Neural cell (in vitro differentiated cells): Measurements from ENCODE around the gene EEF1A1. TPM values are rescaled to one million over a fixed set of nuclear protein-coding genes. Genes with fewer than 3 reads are reported as not detected.
"Not testable (repeated sequence)": the region's sequence is repeated elsewhere in the genome, so short reads cannot be mapped to it uniquely, and the experiment has no call there.

Source experiments
- H2AFZ ChIP-seq: fragments of 200-600, 300-800 bp; sonication (generic), shearing (Covaris generic); 2 replicates; pipeline ENCODE4 v1.6.0; 2014; ENCODE audit warnings: low read depth, mild to moderate bottlenecking, antibody characterized with exemption, low read length, moderate library complexity
- H3F3A ChIP-seq: fragments of 200-600 bp; shearing (Covaris generic); 2 replicates; pipeline ENCODE4 v1.6.1; 2016; ENCODE audit warnings: mild to moderate bottlenecking, moderate library complexity, mixed read lengths, antibody characterized with exemption, low read length; ENCODE audit not compliant: insufficient read depth, poor library complexity, severe bottlenecking
- H3K27ac ChIP-seq: fragments of 200-600, 300-800 bp; sonication (generic), shearing (Covaris generic); 2 replicates; pipeline ENCODE4 v1.5.1; 2014; ENCODE audit warnings: mild to moderate bottlenecking, low read length, moderate library complexity
- H3K27me3 ChIP-seq: fragments of 300-800, 200-600 bp; sonication (generic), shearing (Covaris generic); 2 replicates; pipeline ENCODE4 v1.6.0; 2014; ENCODE audit warnings: mild to moderate bottlenecking, low read depth, low read length, moderate library complexity; ENCODE audit not compliant: insufficient read depth
- H3K36me3 ChIP-seq: fragments of 300-800, 200-600 bp; sonication (generic), shearing (Covaris generic); 2 replicates; pipeline ENCODE4 v1.5.1; 2014; ENCODE audit warnings: mild to moderate bottlenecking, antibody characterized with exemption, low read length, moderate library complexity; ENCODE audit not compliant: insufficient read depth
- H3K4me2 ChIP-seq: fragments of 300-800, 200-600 bp; sonication (generic), shearing (Covaris generic); 2 replicates; pipeline ENCODE4 v1.6.0; 2014; ENCODE audit warnings: mild to moderate bottlenecking, low read length
- H3K4me3 ChIP-seq: fragments of 300-800, 200-600 bp; sonication (generic), shearing (Covaris generic); 2 replicates; pipeline ENCODE4 v1.5.1; 2014; ENCODE audit warnings: mild to moderate bottlenecking, low read length, moderate library complexity
- H3K79me2 ChIP-seq: fragments of 200-600 bp; shearing (Covaris generic); replicated peaks from 2 replicates; pipeline ENCODE4 v1.6.0; 2014; ENCODE audit warnings: mild to moderate bottlenecking, low read length, moderate library complexity; ENCODE audit not compliant: insufficient read depth
- H3K9ac ChIP-seq: fragments of 300-800, 200-600 bp; sonication (generic), shearing (Covaris generic); 2 replicates; pipeline ENCODE4 v1.6.1; 2016; ENCODE audit warnings: mild to moderate bottlenecking, low read length, mixed read lengths
- H3K9me2 ChIP-seq: fragments of 200-600 bp; shearing (Covaris generic); 2 replicates; pipeline ENCODE4 v1.6.1; 2016; ENCODE audit warnings: mild to moderate bottlenecking, low read length, mixed read lengths; ENCODE audit not compliant: insufficient read depth
- H3K9me3 ChIP-seq: fragments of 200-600, 300-800 bp; sonication (generic), shearing (Covaris generic); 2 replicates; pipeline ENCODE4 v1.6.1; 2016; ENCODE audit warnings: mild to moderate bottlenecking, mixed run types, low read length, moderate library complexity, mixed read lengths
- H4K20me1 ChIP-seq: fragments of 200-600 bp; shearing (Covaris generic); 2 replicates; pipeline ENCODE4 v1.6.1; 2016; ENCODE audit warnings: mild to moderate bottlenecking, mixed run types; ENCODE audit not compliant: insufficient read depth
- EP300 ChIP-seq: fragments of 450-650 bp; conservative IDR thresholded peaks from 2 replicates; pipeline ENCODE4 v1.6.1; 2014; ENCODE audit warnings: antibody characterized with exemption, mild to moderate bottlenecking, moderate library complexity; ENCODE audit not compliant: poor library complexity, severe bottlenecking
- EZH2 ChIP-seq: fragments of 200-600, 300-800 bp; shearing (Covaris generic), sonication (generic); IDR thresholded peaks from 2 replicates; pipeline ENCODE4 v1.6.1; 2014; ENCODE audit warnings: antibody characterized with exemption, low read length, borderline replicate concordance, mild to moderate bottlenecking; ENCODE audit not compliant: insufficient read depth, poor library complexity, severe bottlenecking
- MXI1 ChIP-seq: fragments of 450-650 bp; conservative IDR thresholded peaks from 2 replicates; pipeline ENCODE4 v1.6.1; 2014; ENCODE audit warnings: antibody characterized with exemption, mild to moderate bottlenecking; ENCODE audit not compliant: poor library complexity, severe bottlenecking
- POLR2AphosphoS5 ChIP-seq: IDR thresholded peaks from 2 replicates; pipeline ENCODE4 v1.6.1; 2012
- RAD21 ChIP-seq: fragments of 450-650 bp; conservative IDR thresholded peaks from 2 replicates; pipeline ENCODE4 v1.6.1; 2014; ENCODE audit warnings: antibody characterized with exemption, mild to moderate bottlenecking, moderate library complexity
- SMC3 ChIP-seq: fragments of 450-650 bp; conservative IDR thresholded peaks from 2 replicates; pipeline ENCODE4 v1.6.1; 2014; ENCODE audit warnings: antibody characterized with exemption, mild to moderate bottlenecking, moderate library complexity; ENCODE audit not compliant: poor library complexity
- TAF1 ChIP-seq: IDR thresholded peaks from 2 replicates; pipeline ENCODE4 v1.6.1; 2012; ENCODE audit warnings: low read depth
- polyA plus RNA-seq: library from polyadenylated mRNA; depleted of rRNA; stranded (reverse); fragments of >200 nt; gene quantifications from 2 replicates; pipeline ENCODE4 v1.2.3, GENCODE V29; 2014
- TF ChIP-seq, protein P1 (sequence below): IDR thresholded peaks from 2 replicates; pipeline ENCODE4 v1.6.1; 2012; ENCODE audit warnings: borderline replicate concordance
- TF ChIP-seq, protein P2 (sequence below): fragments of 450-650 bp; IDR thresholded peaks from 2 replicates; pipeline ENCODE4 v1.5.1; 2014; ENCODE audit warnings: antibody characterized with exemption, mild to moderate bottlenecking, moderate library complexity; ENCODE audit not compliant: poor library complexity, severe bottlenecking

EEF1A1 gene
- polyA plus RNA-seq, 1 donor from 2014 or later, result 10,705 TPM

DNA sequence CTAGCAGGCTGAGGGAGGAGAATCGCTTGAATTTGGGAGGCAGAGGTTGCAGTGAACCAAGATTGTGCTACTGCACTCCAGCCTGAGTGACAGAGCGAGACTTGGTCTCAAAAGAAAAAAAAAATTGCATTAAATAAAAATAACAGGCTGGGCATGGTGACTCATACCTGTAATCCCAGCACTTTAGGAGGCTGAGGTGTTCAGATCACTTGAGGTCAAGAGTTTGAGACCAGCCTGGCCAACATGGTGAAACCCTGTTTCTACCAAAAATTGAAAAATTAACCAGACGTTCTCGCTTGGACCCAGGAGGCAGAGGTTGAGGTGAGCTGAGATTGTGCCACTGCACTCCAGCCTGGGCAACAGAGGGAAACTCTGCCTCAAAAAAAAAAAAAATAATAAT lies 30.3 kb upstream of the EEF1A1 start:
- H3K4me3 ChIP-seq, H3K36me3 ChIP-seq, H3K4me2 ChIP-seq, H3F3A ChIP-seq, H4K20me1 ChIP-seq, H3K27ac ChIP-seq, H3K79me2 ChIP-seq, H3K9me2 ChIP-seq, H3K27me3 ChIP-seq, H3K9ac ChIP-seq, H3K9me3 ChIP-seq, H2AFZ ChIP-seq: not testable (repeated sequence)

DNA sequence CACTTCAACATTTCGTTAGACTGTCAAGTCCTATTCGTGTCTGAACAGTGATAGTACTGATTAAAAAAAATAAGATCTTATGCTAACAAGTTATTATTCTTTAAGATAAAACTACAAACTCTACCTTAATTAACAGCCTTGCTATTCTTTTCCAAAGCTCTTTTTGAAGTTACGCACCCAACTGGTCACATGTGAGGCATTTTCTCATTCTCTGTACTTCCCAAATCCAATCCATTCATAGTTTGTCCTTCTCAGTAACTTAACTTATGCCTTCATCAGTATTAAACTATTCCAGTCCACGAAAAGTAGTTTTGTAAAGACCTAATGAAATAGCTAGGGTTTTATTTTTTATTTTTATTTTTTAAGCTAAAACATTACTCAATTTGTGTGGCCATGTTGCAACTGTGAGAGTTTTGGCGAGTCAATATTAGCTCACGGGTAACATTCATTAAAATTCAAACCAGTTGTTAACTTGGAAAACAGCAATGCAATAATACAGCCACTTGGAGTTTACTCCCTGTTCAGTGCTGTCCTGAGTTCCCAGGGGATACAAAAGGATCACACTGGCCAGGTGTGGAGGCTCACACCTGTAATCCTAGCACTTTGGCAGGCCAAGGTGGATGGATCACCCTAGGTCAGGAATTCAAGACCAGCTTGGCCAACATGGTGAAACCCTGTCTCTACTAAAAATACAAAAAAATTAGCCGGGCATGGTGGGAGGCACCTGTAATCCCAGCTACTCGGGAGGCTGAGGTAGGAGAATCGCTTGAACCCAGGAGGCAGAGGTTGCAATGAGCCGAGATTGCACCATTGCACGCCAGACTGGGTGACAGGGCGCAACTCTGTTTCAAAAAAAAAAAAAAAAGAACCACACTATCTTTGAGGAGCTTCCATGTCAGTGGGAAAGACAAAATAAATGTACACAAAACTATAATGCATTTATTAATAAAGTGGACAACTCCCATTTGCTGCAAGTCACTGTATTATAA lies 27.9 kb upstream of the EEF1A1 start:
- no peaks in the 10 kb centered on the region for H3F3A ChIP-seq
- no peak overlapping the region for H3K4me3 ChIP-seq
- no peak for TF ChIP-seq TAF1
- TF ChIP-seq EZH2, result no peak
- no peak for TF ChIP-seq MXI1
- no peak for TF ChIP-seq RAD21
- TF ChIP-seq, protein P1, sequence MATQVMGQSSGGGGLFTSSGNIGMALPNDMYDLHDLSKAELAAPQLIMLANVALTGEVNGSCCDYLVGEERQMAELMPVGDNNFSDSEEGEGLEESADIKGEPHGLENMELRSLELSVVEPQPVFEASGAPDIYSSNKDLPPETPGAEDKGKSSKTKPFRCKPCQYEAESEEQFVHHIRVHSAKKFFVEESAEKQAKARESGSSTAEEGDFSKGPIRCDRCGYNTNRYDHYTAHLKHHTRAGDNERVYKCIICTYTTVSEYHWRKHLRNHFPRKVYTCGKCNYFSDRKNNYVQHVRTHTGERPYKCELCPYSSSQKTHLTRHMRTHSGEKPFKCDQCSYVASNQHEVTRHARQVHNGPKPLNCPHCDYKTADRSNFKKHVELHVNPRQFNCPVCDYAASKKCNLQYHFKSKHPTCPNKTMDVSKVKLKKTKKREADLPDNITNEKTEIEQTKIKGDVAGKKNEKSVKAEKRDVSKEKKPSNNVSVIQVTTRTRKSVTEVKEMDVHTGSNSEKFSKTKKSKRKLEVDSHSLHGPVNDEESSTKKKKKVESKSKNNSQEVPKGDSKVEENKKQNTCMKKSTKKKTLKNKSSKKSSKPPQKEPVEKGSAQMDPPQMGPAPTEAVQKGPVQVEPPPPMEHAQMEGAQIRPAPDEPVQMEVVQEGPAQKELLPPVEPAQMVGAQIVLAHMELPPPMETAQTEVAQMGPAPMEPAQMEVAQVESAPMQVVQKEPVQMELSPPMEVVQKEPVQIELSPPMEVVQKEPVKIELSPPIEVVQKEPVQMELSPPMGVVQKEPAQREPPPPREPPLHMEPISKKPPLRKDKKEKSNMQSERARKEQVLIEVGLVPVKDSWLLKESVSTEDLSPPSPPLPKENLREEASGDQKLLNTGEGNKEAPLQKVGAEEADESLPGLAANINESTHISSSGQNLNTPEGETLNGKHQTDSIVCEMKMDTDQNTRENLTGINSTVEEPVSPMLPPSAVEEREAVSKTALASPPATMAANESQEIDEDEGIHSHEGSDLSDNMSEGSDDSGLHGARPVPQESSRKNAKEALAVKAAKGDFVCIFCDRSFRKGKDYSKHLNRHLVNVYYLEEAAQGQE, result no peak
- TF ChIP-seq POLR2AphosphoS5, result no peak
- TF ChIP-seq, protein P2, sequence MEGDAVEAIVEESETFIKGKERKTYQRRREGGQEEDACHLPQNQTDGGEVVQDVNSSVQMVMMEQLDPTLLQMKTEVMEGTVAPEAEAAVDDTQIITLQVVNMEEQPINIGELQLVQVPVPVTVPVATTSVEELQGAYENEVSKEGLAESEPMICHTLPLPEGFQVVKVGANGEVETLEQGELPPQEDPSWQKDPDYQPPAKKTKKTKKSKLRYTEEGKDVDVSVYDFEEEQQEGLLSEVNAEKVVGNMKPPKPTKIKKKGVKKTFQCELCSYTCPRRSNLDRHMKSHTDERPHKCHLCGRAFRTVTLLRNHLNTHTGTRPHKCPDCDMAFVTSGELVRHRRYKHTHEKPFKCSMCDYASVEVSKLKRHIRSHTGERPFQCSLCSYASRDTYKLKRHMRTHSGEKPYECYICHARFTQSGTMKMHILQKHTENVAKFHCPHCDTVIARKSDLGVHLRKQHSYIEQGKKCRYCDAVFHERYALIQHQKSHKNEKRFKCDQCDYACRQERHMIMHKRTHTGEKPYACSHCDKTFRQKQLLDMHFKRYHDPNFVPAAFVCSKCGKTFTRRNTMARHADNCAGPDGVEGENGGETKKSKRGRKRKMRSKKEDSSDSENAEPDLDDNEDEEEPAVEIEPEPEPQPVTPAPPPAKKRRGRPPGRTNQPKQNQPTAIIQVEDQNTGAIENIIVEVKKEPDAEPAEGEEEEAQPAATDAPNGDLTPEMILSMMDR, result no peak
- no peak overlapping the region for H3K9ac ChIP-seq
- H3K79me2 ChIP-seq, result no peaks in the 10 kb centered on the region
- H3K27ac ChIP-seq, result no peak overlapping the region
- H3K9me2 ChIP-seq, result no peaks in the 10 kb centered on the region
- H2AFZ ChIP-seq, result no peak overlapping the region
- H3K27me3 ChIP-seq, result no peaks in the 10 kb centered on the region
- H3K4me2 ChIP-seq, result no peak overlapping the region
- no peaks in the 10 kb centered on the region for H4K20me1 ChIP-seq
- no peaks in the 10 kb centered on the region for H3K36me3 ChIP-seq
- no peaks in the 10 kb centered on the region for H3K9me3 ChIP-seq

DNA sequence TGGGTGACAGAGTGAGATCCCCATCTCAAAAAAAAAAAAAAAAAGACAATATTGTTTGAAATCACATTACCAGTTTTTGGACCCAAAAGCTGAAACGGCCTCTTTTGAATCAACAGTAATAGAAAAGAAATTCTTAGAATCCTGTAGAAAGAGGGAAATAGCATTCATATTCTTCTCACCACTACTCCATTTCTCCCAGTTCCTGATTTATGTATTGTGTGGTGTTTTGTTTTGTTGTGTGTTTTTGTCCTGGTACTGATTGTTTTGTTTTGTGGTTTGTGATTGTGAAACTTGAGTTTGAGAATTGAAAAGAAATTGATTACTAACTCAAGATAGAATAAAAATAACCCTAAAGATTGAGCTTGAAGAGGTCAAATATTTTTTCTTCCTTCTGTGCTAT lies 26.2 kb upstream of the EEF1A1 start:
- Histone ChIP-seq H2AFZ (no peak overlapping the region), H3K9ac (no peak overlapping the region), H3K27ac (no peak overlapping the region), H3K4me2 (no peak overlapping the region), H3K27me3 (no peaks in the 10 kb centered on the region), H4K20me1 (no peaks in the 10 kb centered on the region), H3K79me2 (no peaks in the 10 kb centered on the region), H3K9me2 (no peaks in the 10 kb centered on the region), H3F3A (no peaks in the 10 kb centered on the region), H3K4me3 (no peak overlapping the region), H3K36me3 (no peaks in the 10 kb centered on the region), H3K9me3 (no peaks in the 10 kb centered on the region)
- TF ChIP-seq RAD21 (no peak), POLR2AphosphoS5 (no peak), TAF1 (no peak), EP300 (no peak), EZH2 (no peak), MXI1 (no peak), SMC3 (no peak)
- TF ChIP-seq, protein P1, result no peak
- TF ChIP-seq, protein P2, result no peak
